WERI-Rb-1 (cell line): ENCODE results near the gene CEPT1.

Experiments
- DNase-seq: peaks from one replicate; pipeline ENCODE4 v3.0.0-alpha.2; 2020
- H3K27ac ChIP-seq: fragments of 250-450 bp; sonication (Bioruptor Pico); 2 replicates; pipeline ENCODE4 v1.5.1; 2020; ENCODE audit warnings: mild to moderate bottlenecking, moderate library complexity
- H3K27me3 ChIP-seq: fragments of 250-450 bp; sonication (Bioruptor Pico); 2 replicates; pipeline ENCODE4 v1.5.1; 2021; ENCODE audit warnings: mild to moderate bottlenecking, low read depth, moderate library complexity; ENCODE audit not compliant: insufficient read depth, severe bottlenecking
- H3K36me3 ChIP-seq: fragments of 250-450 bp; sonication (Bioruptor Pico); 2 replicates; pipeline ENCODE4 v1.5.1; 2020; ENCODE audit warnings: mild to moderate bottlenecking, moderate library complexity
- H3K4me3 ChIP-seq: 2 replicates; pipeline ENCODE4 v1.5.1; 2011; ENCODE audit warnings: low read depth, mild to moderate bottlenecking, control low read depth, low read length
- H3K9me3 ChIP-seq: fragments of 250-450 bp; sonication (Bioruptor Pico); 2 replicates; pipeline ENCODE4 v1.5.1; 2021; ENCODE audit warnings: mild to moderate bottlenecking, moderate library complexity; ENCODE audit not compliant: severe bottlenecking
- TF ChIP-seq, protein P1 (sequence below): IDR thresholded peaks from 2 replicates; pipeline ENCODE4 v1.5.1; 2011; ENCODE audit warnings: low read depth, mild to moderate bottlenecking, control low read depth, inconsistent platforms, low read length

CEPT1 gene

DNA sequence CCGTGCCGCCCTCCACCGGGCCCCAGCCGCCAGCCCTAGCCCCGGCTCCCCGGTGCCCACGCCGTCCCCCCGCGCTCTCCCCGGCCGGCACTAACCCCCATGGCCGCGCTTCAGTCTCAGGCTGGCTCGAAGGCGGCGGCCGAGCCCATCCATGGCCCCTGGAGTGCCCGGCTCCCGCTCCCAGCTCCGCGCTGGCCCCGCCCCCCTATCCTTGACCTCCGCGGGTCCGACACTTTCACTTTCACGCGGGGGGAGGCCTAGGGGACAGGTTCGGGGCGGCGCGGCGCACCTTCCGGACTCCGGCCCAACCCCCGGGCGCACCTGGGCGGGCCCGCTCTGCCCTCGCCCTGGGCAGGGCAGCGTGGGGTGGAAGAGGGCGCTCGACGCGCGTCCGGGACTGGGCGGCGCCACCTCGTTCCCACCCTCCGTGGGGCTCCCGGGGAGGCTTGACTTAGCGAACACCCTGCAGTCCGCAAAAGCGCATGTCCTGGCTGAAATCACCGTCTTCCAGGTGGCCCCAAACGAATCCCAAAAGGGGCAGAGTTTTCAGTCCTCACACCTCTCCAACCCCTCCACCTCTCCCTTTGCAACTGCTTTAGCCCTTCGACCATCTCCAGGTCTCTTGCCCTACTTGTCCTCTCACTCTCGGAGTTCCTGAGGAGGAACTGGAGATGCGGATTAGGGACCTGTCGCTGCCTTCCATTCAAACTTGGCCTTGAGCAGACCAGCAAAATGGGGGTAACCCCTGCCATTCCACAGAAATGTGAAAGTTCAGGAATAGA is 64.4 kb downstream of the CEPT1 start:
- DNase-seq = no peak
- no peak overlapping the region for H3K27ac ChIP-seq

DNA sequence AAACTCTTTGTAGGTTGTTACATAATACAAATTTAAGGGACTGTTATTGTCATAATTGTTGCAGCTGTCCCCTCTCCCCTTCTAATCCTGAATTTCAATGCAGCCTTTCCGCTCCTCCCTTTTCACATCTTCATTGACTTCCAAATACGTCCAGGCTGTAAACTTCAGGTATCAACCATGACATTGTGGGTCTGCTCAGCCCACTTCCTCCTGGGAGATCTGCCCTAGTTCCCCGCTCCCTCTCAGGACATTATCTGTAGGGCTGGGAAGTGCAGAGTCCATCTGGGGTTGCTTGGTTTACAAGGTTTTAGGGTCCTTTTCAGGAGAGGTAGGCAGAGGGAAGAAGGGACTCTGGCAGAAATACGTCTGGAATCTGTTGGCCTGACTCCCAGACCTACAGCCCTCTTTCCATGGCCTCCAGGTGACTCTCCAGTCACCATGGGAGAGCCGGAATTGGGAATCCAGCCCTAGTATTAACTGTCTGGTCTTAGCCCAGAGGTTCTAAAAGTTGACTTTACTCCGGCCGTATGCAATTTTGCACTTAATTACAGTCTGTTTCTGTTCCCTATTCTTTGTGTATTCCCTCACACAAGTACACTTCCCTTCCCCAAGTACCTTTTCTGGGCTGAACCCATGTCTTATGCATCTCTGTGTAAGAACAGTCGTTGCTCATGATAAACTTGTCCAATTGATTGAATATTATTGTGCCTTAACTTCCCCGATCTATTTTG is 65.1 kb downstream of the CEPT1 start:
- Histone ChIP-seq H3K27ac (no peak overlapping the region), H3K36me3 (no peaks in the 10 kb centered on the region), H3K4me3 (no peak overlapping the region), H3K9me3 (no peaks in the 10 kb centered on the region), H3K27me3 (no peaks in the 10 kb centered on the region)
- no peak for DNase-seq
- TF ChIP-seq, protein P1, sequence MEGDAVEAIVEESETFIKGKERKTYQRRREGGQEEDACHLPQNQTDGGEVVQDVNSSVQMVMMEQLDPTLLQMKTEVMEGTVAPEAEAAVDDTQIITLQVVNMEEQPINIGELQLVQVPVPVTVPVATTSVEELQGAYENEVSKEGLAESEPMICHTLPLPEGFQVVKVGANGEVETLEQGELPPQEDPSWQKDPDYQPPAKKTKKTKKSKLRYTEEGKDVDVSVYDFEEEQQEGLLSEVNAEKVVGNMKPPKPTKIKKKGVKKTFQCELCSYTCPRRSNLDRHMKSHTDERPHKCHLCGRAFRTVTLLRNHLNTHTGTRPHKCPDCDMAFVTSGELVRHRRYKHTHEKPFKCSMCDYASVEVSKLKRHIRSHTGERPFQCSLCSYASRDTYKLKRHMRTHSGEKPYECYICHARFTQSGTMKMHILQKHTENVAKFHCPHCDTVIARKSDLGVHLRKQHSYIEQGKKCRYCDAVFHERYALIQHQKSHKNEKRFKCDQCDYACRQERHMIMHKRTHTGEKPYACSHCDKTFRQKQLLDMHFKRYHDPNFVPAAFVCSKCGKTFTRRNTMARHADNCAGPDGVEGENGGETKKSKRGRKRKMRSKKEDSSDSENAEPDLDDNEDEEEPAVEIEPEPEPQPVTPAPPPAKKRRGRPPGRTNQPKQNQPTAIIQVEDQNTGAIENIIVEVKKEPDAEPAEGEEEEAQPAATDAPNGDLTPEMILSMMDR = no peak

More for the DNA sequence above, 64.4 kb downstream of the CEPT1 start:
- Histone ChIP-seq H3K4me3 (no peak overlapping the region), H3K9me3 (no peaks in the 10 kb centered on the region), H3K27me3 (no peaks in the 10 kb centered on the region), H3K36me3 (no peaks in the 10 kb centered on the region)
- TF ChIP-seq, protein P1 = no peak

DNA sequence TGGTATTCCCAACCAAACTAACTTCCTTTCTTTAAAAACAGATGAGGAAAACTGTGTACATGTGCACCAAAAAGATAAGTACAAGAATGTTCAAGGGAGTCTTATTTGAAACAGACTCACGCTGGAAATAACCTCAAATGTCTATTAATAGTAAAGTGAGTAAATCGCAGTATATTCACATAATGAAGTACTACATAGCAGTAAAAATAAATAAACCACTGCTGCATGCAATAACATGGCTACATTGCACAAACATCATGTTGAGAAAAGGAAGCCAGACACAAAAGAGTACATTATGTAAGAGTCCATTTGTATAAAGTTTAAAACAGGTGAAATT is 65.7 kb downstream of the CEPT1 start:
- Histone ChIP-seq H3K27ac (no peak overlapping the region), H3K4me3 (no peak overlapping the region), H3K36me3 (no peaks in the 10 kb centered on the region), H3K27me3 (no peaks in the 10 kb centered on the region), H3K9me3 (no peaks in the 10 kb centered on the region)
- TF ChIP-seq, protein P1 = no peak
- DNase-seq = no peak

DNA sequence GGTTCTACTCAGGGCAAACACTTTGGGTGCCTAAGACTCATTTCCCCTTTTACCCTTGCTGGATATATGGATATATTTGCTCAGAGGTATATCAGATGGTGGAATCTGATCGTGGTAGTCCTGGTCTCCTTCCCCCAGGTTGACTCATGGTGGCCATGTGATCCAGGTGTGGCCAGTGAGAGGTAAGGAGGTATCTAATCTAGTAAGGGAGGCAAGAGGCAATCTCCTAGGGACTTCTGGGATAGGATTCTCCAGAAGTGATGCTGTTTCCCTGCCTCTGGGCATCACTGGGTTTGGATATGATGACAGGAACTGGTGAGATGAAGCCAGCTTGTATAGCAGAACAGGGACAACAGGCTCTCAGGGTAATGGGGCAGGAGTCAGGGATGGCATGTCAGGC is 68.9 kb downstream of the CEPT1 start:
- H3K9me3 ChIP-seq = no peaks in the 10 kb centered on the region
- DNase-seq = no peak
- no peaks in the 10 kb centered on the region for H3K27me3 ChIP-seq
- H3K4me3 ChIP-seq = no peak overlapping the region
- no peaks in the 10 kb centered on the region for H3K36me3 ChIP-seq
- TF ChIP-seq, protein P1 = no peak
- no peak overlapping the region for H3K27ac ChIP-seq

DNA sequence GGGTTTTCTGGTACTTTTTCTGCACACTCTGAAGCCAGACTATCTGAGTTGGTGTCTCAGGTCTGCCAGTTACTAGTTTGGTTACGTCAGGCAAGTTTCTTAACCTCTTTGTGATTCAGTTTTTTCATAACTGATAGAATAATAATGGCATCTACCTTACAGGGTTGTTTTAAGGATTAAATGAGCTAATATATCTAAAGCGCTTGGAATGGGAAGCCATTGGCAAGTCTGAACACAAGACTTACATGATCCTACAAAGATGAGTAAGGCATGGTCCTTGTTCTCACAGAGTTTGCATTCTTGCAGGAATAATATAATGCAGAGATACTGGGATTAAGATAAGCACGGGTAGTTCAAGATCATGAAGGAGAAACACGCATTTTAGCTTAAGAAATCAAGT is 69.6 kb downstream of the CEPT1 start:
- DNase-seq = no peak
- Histone ChIP-seq H3K27me3 (no peaks in the 10 kb centered on the region), H3K27ac (no peak overlapping the region), H3K9me3 (no peaks in the 10 kb centered on the region), H3K36me3 (no peaks in the 10 kb centered on the region), H3K4me3 (no peak overlapping the region)
- TF ChIP-seq, protein P1 = no peak
